Measurements from ENCODE around the gene FGD3. TPM values are rescaled to one million over a fixed set of nuclear protein-coding genes. Genes with fewer than 3 reads are reported as not detected.

FGD3 gene
- total and polyA plus RNA-seq, 2 experiments from 2014 or later, result not detected

- Histone ChIP-seq H3K79me2 (ENCODE audit: insufficient read depth) (no peaks in the 10 kb centered on the region), H2AFZ (no peak overlapping the region), H3K4me1 (ENCODE audit: insufficient read depth) (no peaks in the 10 kb centered on the region; the same call in 1 of the 2 replicates), H3K27ac (no peak overlapping the region), H3K27me3 (replicated peaks; ENCODE audit: insufficient read depth) (no peaks in the 10 kb centered on the region; the same call in 1 of the 2 replicates), H3K4me3 (no peak overlapping the region), H3F3A (ENCODE audit: insufficient read depth) (no peaks in the 10 kb centered on the region), H3K9ac (no peak overlapping the region), H3K9me3 (ENCODE audit: low read depth) (no peaks in the 10 kb centered on the region), H3K36me3 (ENCODE audit: low read depth) (no peaks in the 10 kb centered on the region), H3K9me2 (ENCODE audit: insufficient read depth) (no peaks in the 10 kb centered on the region), H4K20me1 (ENCODE audit: insufficient read depth) (no peaks in the 10 kb centered on the region), H3K4me2 (ENCODE audit: unreplicated experiment) (no peak overlapping the region)
- peak; percentile 30 for DNase-seq
- in situ Hi-C loops (cut with MboI), result no loop called here
- no peak for TF ChIP-seq EZH2phosphoT487 (IDR thresholded peaks at IDR 0.05; ENCODE audit: insufficient read depth, low read depth)
- 75 to 77% methylated on average over 10 of the region's 10 CpGs for WGBS, 2 experiments (ENCODE audit: low coverage in 1 of 2, low lambda C conversion rate in 2 of 2, missing lambda C conversion rate in 2 of 2)
These were observed 6.9 kb downstream of the FGD3 start for GRCh38 chr9:92954049-92954861.

GRCh38 chr9:92954886-92955285 is 7.6 kb downstream of the FGD3 start:
- no peaks in the 10 kb centered on the region for H3K79me2 ChIP-seq (ENCODE audit: insufficient read depth)
- H3K9me2 ChIP-seq (ENCODE audit: insufficient read depth), result no peaks in the 10 kb centered on the region
- H4K20me1 ChIP-seq (ENCODE audit: insufficient read depth), result no peaks in the 10 kb centered on the region
- DNase-seq, result no peak
- H3K27me3 ChIP-seq (replicated peaks; ENCODE audit: insufficient read depth), result no peaks in the 10 kb centered on the region; the same call in 1 of the 2 replicates
- WGBS, 2 experiments (ENCODE audit: low coverage in 1 of 2, low lambda C conversion rate in 2 of 2, missing lambda C conversion rate in 2 of 2), result 82 to 91% methylated on average over 9 of the region's 9 CpGs
- H3K27ac ChIP-seq, result no peak overlapping the region
- H3K9me3 ChIP-seq (ENCODE audit: low read depth), result no peaks in the 10 kb centered on the region
- no peak overlapping the region for H3K4me2 ChIP-seq (ENCODE audit: unreplicated experiment)
- H3K4me3 ChIP-seq, result no peak overlapping the region
- H3F3A ChIP-seq (ENCODE audit: insufficient read depth), result no peaks in the 10 kb centered on the region
- no peak overlapping the region for H3K9ac ChIP-seq
- no peaks in the 10 kb centered on the region; the same call in 1 of the 2 replicates for H3K4me1 ChIP-seq (ENCODE audit: insufficient read depth)
- no peaks in the 10 kb centered on the region for H3K36me3 ChIP-seq (ENCODE audit: low read depth)
- TF ChIP-seq EZH2 (IDR thresholded peaks at IDR 0.05; ENCODE audit: insufficient read depth, poor library complexity, severe bottlenecking) (no peak), EZH2phosphoT487 (IDR thresholded peaks at IDR 0.05; ENCODE audit: insufficient read depth, low read depth) (no peak)
- H2AFZ ChIP-seq, result no peak overlapping the region
- in situ Hi-C loops (cut with MboI), result no loop called here

- H3K4me3 ChIP-seq, result no peak overlapping the region
- no peak overlapping the region for H3K9ac ChIP-seq
- H3K27ac ChIP-seq, result no peak overlapping the region
- H3K9me3 ChIP-seq (ENCODE audit: low read depth), result no peaks in the 10 kb centered on the region
- H3F3A ChIP-seq (ENCODE audit: insufficient read depth), result no peaks in the 10 kb centered on the region
- in situ Hi-C loops (cut with MboI), result no loop called here
- DNase-seq, result no peak
- no peak overlapping the region for H2AFZ ChIP-seq
- H3K4me1 ChIP-seq (ENCODE audit: insufficient read depth), result no peaks in the 10 kb centered on the region
- H4K20me1 ChIP-seq (ENCODE audit: insufficient read depth), result no peaks in the 10 kb centered on the region
- TF ChIP-seq EZH2 (IDR thresholded peaks at IDR 0.05; ENCODE audit: insufficient read depth, poor library complexity, severe bottlenecking), result no peak
- TF ChIP-seq EZH2phosphoT487 (IDR thresholded peaks at IDR 0.05; ENCODE audit: insufficient read depth, low read depth), result no peak
- no peaks in the 10 kb centered on the region for H3K79me2 ChIP-seq (ENCODE audit: insufficient read depth)
- H3K36me3 ChIP-seq (ENCODE audit: low read depth), result no peaks in the 10 kb centered on the region
- no peaks in the 10 kb centered on the region for H3K27me3 ChIP-seq (replicated peaks; ENCODE audit: insufficient read depth)
- WGBS, 2 experiments (ENCODE audit: low coverage in 1 of 2, low lambda C conversion rate in 2 of 2, missing lambda C conversion rate in 2 of 2), result 39 to 42% methylated on average over 3 of the region's 3 CpGs
- no peaks in the 10 kb centered on the region for H3K9me2 ChIP-seq (ENCODE audit: insufficient read depth)
- H3K4me2 ChIP-seq (ENCODE audit: unreplicated experiment), result no peak overlapping the region
These were observed 13.4 kb downstream of the FGD3 start for GRCh38 chr9:92960561-92961290.

- Histone ChIP-seq H3K4me3 (no peak overlapping the region), H3K27ac (no peak overlapping the region), H4K20me1 (ENCODE audit: insufficient read depth) (no peaks in the 10 kb centered on the region), H2AFZ (no peak overlapping the region), H3K36me3 (ENCODE audit: low read depth) (no peaks in the 10 kb centered on the region), H3K4me1 (ENCODE audit: insufficient read depth) (no peaks in the 10 kb centered on the region), H3K9me2 (ENCODE audit: insufficient read depth) (no peaks in the 10 kb centered on the region), H3K9ac (no peak overlapping the region), H3K9me3 (ENCODE audit: low read depth) (no peaks in the 10 kb centered on the region), H3K4me2 (ENCODE audit: unreplicated experiment) (no peak overlapping the region), H3K27me3 (replicated peaks; ENCODE audit: insufficient read depth) (no peaks in the 10 kb centered on the region), H3F3A (ENCODE audit: insufficient read depth) (no peaks in the 10 kb centered on the region), H3K79me2 (ENCODE audit: insufficient read depth) (no peaks in the 10 kb centered on the region)
- in situ Hi-C loops (cut with MboI), result no loop called here
- TF ChIP-seq EZH2phosphoT487 (IDR thresholded peaks at IDR 0.05; ENCODE audit: insufficient read depth, low read depth) (no peak), EZH2 (IDR thresholded peaks at IDR 0.05; ENCODE audit: insufficient read depth, poor library complexity, severe bottlenecking) (no peak)
- WGBS, 2 experiments (ENCODE audit: low coverage in 1 of 2, low lambda C conversion rate in 2 of 2, missing lambda C conversion rate in 2 of 2), result 41 to 48% methylated on average over 3 of the region's 3 CpGs
- no peak for DNase-seq
These were observed 14.4 kb downstream of the FGD3 start for GRCh38 chr9:92961627-92962302.
